ENCODE results near the gene RBPMS2.
"Not testable (repeated sequence)": the region's sequence is repeated elsewhere in the genome, so short reads cannot be mapped to it uniquely, and the experiment has no call there.

RBPMS2 gene

DNA sequence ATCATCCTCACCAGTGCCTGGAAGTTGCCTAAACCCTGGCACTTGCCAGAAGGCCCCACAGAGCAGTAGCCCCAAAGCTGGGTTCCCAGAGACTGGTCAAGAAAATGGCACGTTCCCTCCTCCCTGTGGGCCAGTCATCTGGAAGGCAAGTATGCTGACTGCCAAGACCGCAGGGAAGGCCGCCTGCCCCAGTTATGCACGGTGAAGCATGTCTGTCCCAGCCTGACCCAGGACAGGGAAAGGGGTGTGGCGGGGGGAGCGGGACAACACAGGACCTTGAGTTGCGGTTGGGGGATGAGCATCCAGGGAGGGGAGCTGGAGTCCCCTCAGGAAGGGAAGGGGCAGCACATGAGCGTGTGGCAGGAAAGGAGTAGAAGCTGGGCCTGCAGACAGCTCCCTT is 33.0 kb downstream of the RBPMS2 start:
- Histone ChIP-seq H3K27ac (ENCODE audit: extremely low read depth, low read depth, low read length) (no peak overlapping the region), H3K9me3 (ENCODE audit: control insufficient read depth, insufficient read depth, low read depth, low read length) (no peaks in the 10 kb centered on the region), H3K4me3 (ENCODE audit: low read depth, low read length) (no peak overlapping the region), H3K36me3 (ENCODE audit: control insufficient read depth in 2 of 2, insufficient read depth in 1 of 2, low read length in 2 of 2) (peaks cover 0 to 4% of the 10 kb centered on the region in 2 experiments; a peak in 1 of 3 replicates), H3K4me1 (ENCODE audit: control insufficient read depth, insufficient read depth, low read length) (no peaks in the 10 kb centered on the region)
- ChIA-PET CTCF (interaction anchor here (0.7 kb wide), 1 partner anchor 14 kb away, joined by 3 read pairs; no protein-coding TSS in a partner anchor), POLR2A (no interaction called here)
- TF ChIP-seq ZNF391 (tag by site-specific recombination; IDR thresholded peaks at IDR 0.05; ENCODE audit: borderline replicate concordance, low read depth) (no peak), ZFP3 (tag by site-specific recombination; IDR thresholded peaks at IDR 0.05; ENCODE audit: low read depth) (no peak), ZBTB10 (tag by site-specific recombination; IDR thresholded peaks at IDR 0.05) (no peak), ZEB2 (tag by site-specific recombination; IDR thresholded peaks at IDR 0.05) (no peak), ZNF514 (tag by site-specific recombination; IDR thresholded peaks at IDR 0.05) (no peak), SCRT2 (tag by site-specific recombination; IDR thresholded peaks at IDR 0.05) (no peak), ZNF664 (tag by site-specific recombination; IDR thresholded peaks at IDR 0.05) (no peak), ZNF645 (tag by site-specific recombination; IDR thresholded peaks at IDR 0.05) (no peak), ZNF596 (tag by site-specific recombination; IDR thresholded peaks at IDR 0.05) (no peak), EGR2 (tag by site-specific recombination; IDR thresholded peaks at IDR 0.05; ENCODE audit: low read depth) (no peak), IKZF3 (tag by site-specific recombination; IDR thresholded peaks at IDR 0.05) (no peak), ZNF114 (tag by site-specific recombination; IDR thresholded peaks at IDR 0.05) (no peak)

DNA sequence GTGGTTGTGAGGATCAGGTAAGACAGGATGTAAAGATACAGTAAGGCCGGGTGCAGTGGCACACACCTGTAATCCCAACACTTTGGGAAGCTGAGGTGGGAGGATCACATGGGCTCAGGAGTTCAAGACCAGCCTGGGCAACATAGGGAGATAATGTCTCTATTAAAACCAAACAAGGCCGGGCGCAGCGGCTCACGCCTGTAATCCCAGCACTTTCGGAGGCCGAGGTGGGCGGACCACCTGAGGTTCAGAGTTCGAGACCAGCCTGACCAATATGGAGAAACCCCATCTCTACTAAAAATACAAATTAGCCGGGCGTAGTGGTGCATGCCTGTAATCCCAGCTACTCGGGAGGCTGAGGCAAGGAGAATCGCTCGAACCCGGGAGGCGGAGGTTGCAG is 33.7 kb downstream of the RBPMS2 start:
- H3K4me1 ChIP-seq (ENCODE audit: control insufficient read depth, insufficient read depth, low read length); H3K4me3 ChIP-seq (ENCODE audit: low read depth, low read length); POLR2A ChIA-PET; H3K9me3 ChIP-seq (ENCODE audit: control insufficient read depth, insufficient read depth, low read depth, low read length); H3K27ac ChIP-seq (ENCODE audit: extremely low read depth, low read depth, low read length); H3K36me3 ChIP-seq (ENCODE audit: control insufficient read depth in 2 of 2, insufficient read depth in 1 of 2, low read length in 2 of 2): not testable (repeated sequence)
- CTCF ChIA-PET: interaction anchor here (1.5 to 1.8 kb wide), 2 partner anchors 68 to 69 kb away, joined by 3 to 9 read pairs; no protein-coding TSS in a partner anchor

DNA sequence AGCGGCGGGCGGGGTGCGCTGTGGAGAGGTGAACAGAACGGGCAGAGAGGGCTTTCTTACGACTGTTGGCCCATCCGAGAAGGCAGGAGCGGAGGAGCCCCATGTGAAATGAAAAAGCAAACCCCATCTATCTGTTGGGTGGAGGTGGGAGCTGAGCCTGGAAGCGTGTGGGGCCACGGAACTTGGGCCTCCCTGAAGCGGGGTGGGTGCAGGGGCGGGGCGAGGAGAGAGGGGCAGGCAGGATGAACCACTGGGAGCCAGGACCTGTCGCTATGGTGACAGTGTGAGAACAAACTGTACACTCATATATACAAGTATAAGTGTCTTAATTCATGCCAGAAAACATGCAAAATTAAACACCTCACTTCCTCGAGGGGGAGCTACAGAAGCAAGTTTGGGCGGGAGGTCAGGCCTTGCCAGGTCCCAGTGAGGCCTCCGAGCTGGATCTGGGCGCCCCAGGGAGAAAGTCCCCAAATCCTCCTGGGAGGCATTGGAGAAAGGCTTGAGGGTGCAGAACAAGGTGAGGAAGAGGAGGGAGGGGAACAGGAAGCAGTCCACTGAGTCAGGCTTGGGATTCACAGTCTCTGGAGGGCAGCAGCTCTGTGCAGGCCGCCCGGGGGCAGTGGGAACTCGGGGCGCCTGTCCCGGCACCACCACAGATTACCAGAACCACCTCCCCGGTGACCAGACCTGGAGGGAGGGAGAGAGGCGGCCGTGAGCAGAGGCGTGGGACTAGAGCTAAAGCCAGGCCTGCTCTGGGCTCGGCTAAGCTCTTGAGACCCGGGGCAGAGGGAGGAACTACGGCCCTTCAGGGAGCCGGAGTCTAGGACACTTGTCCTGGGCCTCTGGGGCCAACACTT is 34.8 kb downstream of the RBPMS2 start:
- H3K36me3 ChIP-seq (ENCODE audit: control insufficient read depth in 2 of 2, insufficient read depth in 1 of 2, low read length in 2 of 2): peaks cover 0 to 4% of the 10 kb centered on the region in 2 experiments; a peak in 1 of 3 replicates
- CTCF ChIA-PET: interaction anchor here (0.6 to 1.8 kb wide), 8 partner anchors 9 to 71 kb away, joined by 3 to 9 read pairs (median 4); no protein-coding TSS in a partner anchor
- H3K4me3 ChIP-seq (ENCODE audit: low read depth, low read length): no peak overlapping the region
- TF ChIP-seq GLI2 (tag by site-specific recombination; IDR thresholded peaks at IDR 0.05; ENCODE audit: borderline replicate concordance, low read depth) (no peak), SCRT2 (tag by site-specific recombination; IDR thresholded peaks at IDR 0.05) (no peak), ZNF514 (tag by site-specific recombination; IDR thresholded peaks at IDR 0.05) (no peak), SP7 (tag by site-specific recombination; IDR thresholded peaks at IDR 0.05) (no peak), ZFP3 (tag by site-specific recombination; IDR thresholded peaks at IDR 0.05; ENCODE audit: low read depth) (no peak), FEZF1 (tag by site-specific recombination; IDR thresholded peaks at IDR 0.05) (no peak), ZNF610 (tag by site-specific recombination; IDR thresholded peaks at IDR 0.05; ENCODE audit: borderline replicate concordance) (no peak), REPIN1 (tag by site-specific recombination; IDR thresholded peaks at IDR 0.05; ENCODE audit: low read depth) (no peak)
- H3K9me3 ChIP-seq (ENCODE audit: control insufficient read depth, insufficient read depth, low read depth, low read length): no peaks in the 10 kb centered on the region
- no peak overlapping the region for H3K27ac ChIP-seq (ENCODE audit: extremely low read depth, low read depth, low read length)
- POLR2A ChIA-PET: no interaction called here
- H3K4me1 ChIP-seq (ENCODE audit: control insufficient read depth, insufficient read depth, low read length): no peaks in the 10 kb centered on the region
